NOMO-1 treated with dmso at 0.1 percent for 144 hours (cell line): ENCODE results near the gene WDR83.
"Not testable (repeated sequence)": the region's sequence is repeated elsewhere in the genome, so short reads cannot be mapped to it uniquely, and the experiment has no call there.

Experiments
- DNase-seq: peaks from one replicate; lab custom pipeline; 2025; ENCODE audit not compliant: unreplicated experiment; lab: John Stamatoyannopoulos, UW

The WDR83 gene

GRCh38 chr19:12681074-12681987 is 14.7 kb downstream of the WDR83 start, which contains the start of gene DHPS:
Gene DHPS (minus strand): TSS chr19:12681880. CDS start chr19:12681766, 114 bp downstream.
- DNase-seq = peak; percentile 95

DNA sequence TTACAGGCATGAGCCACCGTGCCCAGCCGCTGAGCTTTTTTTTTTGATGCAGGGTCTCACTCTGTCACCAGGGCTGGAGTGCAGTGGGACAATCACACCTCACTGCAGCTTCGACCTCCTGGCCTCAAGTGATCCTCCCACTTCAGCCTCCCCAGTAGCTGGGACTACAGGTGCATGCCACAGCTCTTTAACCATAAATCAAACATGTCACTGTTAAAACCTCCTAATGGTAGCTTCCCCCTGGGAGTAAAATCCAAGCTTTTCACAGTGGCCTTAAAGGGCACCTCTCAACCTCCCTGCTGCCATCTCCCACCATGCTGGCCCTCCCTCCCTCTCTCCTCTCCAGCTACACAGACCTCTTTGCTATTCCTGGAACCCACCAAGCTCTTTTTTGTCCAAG is 19.2 kb downstream of the WDR83 start:
- DNase-seq = no peak

GRCh38 chr19:12687496-12688196 is 21.0 kb downstream of the WDR83 start, which contains the start of gene GNG14:
Gene GNG14 (plus strand): TSS chr19:12687998. CDS start chr19:12688049, 51 bp downstream.
- DNase-seq = no peak

GRCh38 chr19:12689012-12689411 is 22.4 kb downstream of the WDR83 start:
- no peak for DNase-seq

- no peak for DNase-seq
Observed at GRCh38 chr19:12689581-12690216, 23.1 kb downstream of the WDR83 start.

- no peak for DNase-seq
Observed at GRCh38 chr19:12692960-12693359, 26.4 kb downstream of the WDR83 start.

GRCh38 chr19:12694641-12695040 is 28.0 kb downstream of the WDR83 start:
- no peak for DNase-seq

DNA sequence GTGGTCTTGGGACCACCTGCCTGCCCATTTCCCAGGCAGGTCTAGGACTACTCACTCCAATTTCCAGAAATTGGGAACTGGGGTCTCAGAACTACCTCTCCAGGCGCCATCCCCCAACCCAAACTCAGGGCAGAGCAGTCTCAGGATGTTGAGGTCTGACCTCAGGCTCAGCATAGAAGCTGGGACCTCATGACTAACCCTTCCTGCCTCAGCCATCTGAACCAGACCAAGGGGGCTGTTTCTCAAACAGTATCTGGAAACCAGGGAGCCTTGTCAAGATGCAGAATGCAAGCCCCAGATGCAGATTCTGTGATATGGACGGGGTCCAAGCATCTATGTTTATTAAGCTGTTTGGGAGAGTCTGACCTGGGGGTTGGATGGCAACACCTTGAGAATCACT is 28.5 kb downstream of the WDR83 start:
- DNase-seq = no peak

DNA sequence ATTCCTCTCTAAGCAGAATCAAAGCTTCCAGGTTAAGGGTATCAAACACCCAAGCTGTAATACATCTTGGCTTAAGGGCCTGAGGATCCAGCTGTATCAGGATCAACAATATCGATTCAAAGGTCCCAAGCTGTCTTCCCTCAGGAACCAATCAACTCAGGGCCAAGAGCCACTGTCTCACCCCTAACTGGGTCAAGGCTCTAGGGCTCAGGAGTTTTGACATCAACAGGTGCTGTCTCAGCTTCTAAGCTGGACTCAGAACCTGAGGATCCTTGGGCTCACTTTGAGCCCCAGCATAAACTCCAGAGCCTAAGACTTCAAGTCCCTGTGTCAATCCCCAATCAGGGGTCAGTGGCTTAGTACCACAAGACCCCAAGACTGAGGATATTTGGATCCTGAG is 28.9 kb downstream of the WDR83 start:
- DNase-seq = no peak

DNA sequence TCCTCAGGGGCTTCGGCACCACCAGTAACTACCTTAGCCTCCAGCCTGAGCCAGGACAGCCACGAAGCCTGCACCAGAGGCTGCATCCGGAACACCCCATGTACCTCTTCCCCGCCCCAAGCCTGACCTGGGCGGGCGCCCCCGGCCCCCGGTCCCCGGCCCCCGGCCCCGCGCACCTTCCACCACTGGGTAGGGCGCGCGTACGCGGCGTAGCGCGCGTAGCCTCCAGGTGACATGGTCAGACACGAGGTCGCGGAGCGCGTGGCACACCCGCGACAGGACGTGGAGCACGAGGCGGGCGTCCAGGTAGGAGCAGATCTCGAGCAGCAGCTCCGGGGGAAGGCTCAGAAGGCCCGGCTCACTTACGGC is 29.4 kb downstream of the WDR83 start:
- no peak for DNase-seq

DNA sequence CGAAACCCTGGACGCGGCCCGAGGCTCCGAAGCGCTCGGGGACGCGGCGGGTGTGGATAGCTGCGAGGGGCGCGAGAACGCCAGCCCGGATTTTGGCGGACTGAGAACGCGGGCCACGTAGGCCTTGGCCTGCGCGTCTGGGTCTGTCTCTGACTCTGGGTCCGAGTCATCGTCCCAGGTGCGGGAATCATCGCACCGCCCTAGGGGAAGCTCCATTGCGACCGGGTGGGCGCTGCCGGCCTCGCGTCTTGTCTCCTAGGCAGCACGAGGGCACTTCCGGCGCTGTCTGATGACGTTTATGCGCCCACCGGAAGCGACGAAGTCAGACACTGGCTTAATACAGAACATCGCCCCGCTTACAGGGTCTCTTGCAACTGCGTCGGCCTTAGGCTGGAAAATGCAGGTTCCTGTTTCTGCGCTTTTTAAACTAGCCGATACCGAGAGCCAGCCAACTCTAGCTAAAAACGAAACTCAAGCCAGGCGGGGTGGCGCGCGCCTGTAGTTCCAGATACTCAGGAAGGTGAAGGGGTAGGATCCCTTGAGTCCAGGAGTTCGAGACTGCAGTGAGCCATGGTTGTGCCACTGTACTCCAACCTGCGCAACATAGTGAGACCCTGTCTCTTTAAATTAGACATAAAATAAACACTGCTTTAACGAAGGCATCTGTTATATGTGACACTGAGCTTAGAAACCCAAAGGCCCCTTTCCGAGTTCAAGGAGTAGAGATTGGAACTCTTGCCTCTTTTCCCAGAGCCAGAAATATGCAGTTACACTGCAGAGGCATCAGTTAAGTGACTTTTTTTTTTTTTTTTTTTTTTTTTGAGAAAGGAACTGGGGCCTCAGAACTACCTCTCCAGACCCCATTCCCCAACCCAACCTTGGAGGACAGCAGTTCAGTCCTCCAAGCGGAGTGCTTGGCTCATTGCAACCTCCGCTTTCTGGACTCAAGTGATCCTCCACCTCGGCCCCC is 30.0 kb downstream of the WDR83 start, which contains the start of gene FBXW9:
FBXW9 (minus strand) TSS at position 266 of the 970 bp plus-strand sequence; CDS start at position 216, 50 bp downstream.
- DNase-seq = peak; percentile 83

GRCh38 chr19:12697425-12697824 is 30.8 kb downstream of the WDR83 start:
- DNase-seq = not testable (repeated sequence)

DNA sequence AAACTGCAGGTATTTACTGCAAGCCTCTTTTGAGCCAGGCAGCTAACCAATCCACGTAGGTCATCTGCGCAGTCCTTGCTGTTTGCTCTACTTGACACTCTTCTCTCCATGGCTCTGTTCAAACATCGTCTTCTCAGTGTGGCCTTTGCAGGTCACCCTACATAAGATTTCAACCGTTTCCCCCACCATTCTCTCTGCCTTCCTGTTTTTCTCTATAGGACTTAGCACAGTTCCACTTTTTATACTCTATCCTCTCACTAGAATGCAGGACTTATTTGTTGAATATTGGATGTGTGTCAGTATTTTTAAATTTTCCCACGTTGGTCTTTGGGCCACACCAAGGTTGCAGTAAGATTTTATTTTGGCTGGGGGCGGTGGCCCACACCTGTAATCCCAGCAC is 31.5 kb downstream of the WDR83 start:
- no peak for DNase-seq

GRCh38 chr19:12701596-12702282 is 35.1 kb downstream of the WDR83 start:
- DNase-seq = no peak

DNA sequence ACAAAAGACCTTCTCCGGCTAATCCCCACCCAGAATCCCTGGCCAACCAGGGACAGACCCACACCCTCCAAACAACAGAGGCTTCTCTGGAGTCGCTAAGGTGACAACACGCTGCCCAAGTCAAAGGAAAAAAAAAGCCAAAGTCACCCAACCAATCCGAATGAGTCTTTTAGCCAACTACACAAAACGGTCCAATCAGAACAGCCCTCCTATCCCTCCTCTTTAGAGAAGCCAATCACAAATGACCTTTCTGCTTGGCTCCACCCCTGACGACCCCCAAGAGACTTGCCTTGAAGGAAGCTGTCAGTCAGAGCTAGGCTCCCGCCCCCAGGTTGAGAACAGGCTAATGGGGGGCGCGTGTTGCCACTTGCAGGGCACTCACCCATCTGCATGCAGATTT is 36.4 kb downstream of the WDR83 start:
- DNase-seq = no peak

GRCh38 chr19:12705169-12705568 is 38.6 kb downstream of the WDR83 start:
- no peak for DNase-seq

GRCh38 chr19:12705654-12706331 is 39.2 kb downstream of the WDR83 start:
- no peak for DNase-seq

- DNase-seq = no peak
Observed at GRCh38 chr19:12706332-12706718, 39.7 kb downstream of the WDR83 start.

GRCh38 chr19:12708641-12709040 is 42.0 kb downstream of the WDR83 start:
- DNase-seq = no peak
